GM13977 (cell line): ENCODE data around the gene MICA.
"Not testable (repeated sequence)": the region's sequence is repeated elsewhere in the genome, so short reads cannot be mapped to it uniquely, and the experiment has no call there.

ENCODE experiments used
- DNase-seq: peaks from one replicate; pipeline ENCODE4 v3.0.0; 2012; ENCODE audit warnings: low spot score
- in situ Hi-C: fragments of 300-500 bp; cut with MboI; formaldehyde crosslinking; loops from one replicate; pipeline ENCODE4 v1.12.0; 2022; ENCODE audit warnings: low sequenced_read_pairs, low pct_unique_long_range_greater_than_20kb, mixed read lengths, inconsistent platforms; ENCODE audit not compliant: unreplicated experiment
- TF ChIP-seq, protein P1 (sequence below): IDR thresholded peaks from 2 replicates; pipeline ENCODE4 v1.5.1; 2012; ENCODE audit warnings: mild to moderate bottlenecking, control low read depth; ENCODE audit not compliant: insufficient read depth; ENCODE audit errors: extremely low read depth, missing control alignments

MICA gene

DNA sequence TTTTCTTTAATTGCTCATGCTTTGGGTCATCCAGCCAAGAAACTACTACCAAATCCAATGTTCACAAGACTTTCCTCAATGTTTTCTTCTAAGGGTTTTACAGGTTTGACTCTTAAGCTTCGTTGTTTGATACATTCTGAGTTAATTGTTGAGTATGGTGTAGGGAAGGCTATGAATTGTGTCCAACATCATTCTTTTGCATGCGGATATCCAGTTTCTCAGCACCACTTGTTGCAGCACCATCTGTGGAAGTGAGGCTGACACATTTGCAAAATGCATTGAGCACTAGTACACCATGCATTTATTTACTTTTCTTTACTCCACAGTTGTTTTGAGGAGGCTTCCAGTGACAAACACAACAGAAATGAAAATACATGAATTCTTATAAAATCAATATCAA is 17.2 kb downstream of the MICA start:
- DNase-seq: no peak
- TF ChIP-seq, protein P1, sequence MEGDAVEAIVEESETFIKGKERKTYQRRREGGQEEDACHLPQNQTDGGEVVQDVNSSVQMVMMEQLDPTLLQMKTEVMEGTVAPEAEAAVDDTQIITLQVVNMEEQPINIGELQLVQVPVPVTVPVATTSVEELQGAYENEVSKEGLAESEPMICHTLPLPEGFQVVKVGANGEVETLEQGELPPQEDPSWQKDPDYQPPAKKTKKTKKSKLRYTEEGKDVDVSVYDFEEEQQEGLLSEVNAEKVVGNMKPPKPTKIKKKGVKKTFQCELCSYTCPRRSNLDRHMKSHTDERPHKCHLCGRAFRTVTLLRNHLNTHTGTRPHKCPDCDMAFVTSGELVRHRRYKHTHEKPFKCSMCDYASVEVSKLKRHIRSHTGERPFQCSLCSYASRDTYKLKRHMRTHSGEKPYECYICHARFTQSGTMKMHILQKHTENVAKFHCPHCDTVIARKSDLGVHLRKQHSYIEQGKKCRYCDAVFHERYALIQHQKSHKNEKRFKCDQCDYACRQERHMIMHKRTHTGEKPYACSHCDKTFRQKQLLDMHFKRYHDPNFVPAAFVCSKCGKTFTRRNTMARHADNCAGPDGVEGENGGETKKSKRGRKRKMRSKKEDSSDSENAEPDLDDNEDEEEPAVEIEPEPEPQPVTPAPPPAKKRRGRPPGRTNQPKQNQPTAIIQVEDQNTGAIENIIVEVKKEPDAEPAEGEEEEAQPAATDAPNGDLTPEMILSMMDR: no peak
- in situ Hi-C loops: no loop called here

DNA sequence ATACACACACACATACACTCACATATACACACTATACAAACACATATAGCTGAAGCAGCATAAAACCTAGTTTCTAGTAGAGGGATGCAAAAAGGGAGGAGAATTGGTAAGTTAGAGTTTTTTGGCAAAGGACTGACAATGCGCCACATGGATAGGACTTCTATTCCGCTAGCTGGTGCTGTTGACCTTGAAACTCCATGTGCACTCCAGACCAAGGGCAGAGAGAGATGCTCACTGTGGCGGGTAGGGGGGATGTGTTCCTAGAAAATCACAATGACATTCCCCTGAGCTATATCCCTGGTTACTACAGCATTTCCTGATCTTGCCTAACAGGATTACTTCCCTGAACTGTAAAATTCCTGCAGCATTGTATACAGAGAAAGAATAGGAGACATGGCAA is 19.2 kb downstream of the MICA start:
- TF ChIP-seq, protein P1: no peak
- no peak for DNase-seq
- in situ Hi-C loops: no loop called here

DNA sequence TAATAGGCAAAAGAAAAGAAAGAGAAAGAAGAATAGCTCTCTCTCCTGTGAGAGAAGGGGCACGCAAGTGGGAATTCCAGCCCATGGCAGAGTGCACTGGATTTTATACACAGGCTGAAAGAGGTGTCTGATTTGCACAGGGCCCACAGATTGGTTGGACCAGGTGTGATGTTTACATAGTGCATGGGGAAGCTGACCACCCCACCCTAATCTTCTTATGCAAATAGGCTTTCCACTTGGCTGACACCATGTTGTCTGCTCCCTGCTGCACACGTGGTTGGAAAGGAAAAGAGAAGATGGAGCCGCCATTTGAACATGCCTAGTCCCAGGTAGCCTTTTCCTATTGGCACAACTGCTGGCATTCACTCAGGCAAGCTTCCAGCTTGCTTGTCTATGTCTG is 20.2 kb downstream of the MICA start:
- in situ Hi-C loops: no loop called here
- no peak for DNase-seq
- TF ChIP-seq, protein P1: no peak

DNA sequence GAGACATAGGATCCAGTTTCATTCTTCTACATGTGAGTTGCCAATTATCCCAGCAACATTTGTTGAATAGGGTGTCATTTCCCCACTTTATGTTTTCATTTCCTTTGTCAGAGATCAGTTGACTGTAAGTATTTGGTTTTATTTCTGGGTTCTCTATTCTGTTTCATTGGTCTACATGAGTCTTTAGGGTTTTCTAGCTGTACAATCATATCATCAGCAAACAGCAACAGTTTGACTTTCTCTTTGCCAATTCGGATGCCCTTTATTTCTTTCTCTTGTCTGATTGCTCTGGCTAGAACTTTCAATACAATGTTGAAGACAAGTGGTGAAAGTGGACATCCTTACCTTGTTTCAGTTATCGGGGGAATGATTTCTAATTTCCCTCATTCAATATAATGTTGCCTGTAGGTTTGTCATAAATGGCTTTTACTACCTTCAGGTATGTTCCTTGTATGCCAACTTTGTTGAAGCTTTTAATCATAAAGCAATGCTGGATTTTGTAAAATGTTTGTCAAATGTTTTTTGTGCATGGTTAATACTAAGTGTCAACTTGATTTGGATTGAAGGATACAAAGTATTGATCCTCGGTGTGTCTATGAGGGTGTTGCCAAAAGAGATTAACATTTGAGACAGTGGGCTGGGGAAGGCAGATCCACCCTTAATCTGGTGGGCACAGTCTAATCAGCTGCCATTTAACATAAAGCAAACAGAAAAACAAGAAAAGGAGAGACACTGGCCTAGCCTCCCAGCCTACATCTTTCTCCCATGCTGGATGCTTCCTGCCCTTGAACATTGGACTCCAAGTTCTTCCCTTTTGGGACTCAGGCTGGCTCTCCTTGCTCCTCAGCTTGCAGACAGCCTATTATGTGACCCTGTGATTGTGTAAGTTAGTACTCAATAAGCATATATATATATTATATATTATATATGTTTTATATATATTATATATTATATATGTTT is 23.3 kb downstream of the MICA start:
- no peak for DNase-seq
- in situ Hi-C loops: no loop called here
- TF ChIP-seq, protein P1: no peak

DNA sequence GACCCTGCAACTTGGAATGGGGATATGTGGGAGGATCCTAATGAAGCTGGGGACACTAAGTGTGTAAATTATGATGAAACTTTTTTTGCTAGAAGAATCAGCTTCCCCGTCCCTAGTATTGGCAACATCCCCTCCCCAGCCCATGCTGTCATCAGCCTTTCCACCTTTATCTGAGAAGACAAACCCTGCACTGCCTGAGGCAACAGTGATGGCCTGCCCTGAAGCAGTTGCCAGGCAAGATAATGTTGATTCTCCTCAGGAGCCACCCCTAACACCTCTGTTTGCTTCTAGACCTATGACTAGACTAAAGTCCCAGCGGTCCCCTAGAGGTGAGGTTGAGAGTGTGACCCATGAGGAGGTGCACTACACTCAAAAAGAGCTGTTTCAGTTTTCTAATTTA is 27.1 kb downstream of the MICA start:
- no peak for DNase-seq
- TF ChIP-seq, protein P1: no peak
- in situ Hi-C loops: no loop called here

DNA sequence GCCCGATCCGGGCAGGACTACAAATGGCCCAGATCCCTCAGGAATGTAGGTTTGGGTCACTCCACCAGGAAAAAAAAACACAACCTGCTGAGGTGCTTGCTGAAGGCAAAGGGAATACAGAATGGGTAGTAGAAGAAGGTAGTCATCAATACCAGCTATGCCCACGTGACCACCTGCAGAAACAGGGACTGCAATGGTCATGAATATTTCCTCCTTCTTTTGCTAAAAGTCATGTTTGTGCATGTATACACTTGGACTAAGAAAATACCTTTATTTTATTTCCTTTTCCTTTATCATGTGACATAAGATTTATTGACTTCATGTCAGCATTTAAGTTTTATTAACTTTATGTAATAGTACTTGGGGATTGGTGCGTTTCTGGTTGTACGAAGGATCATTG is 31.7 kb downstream of the MICA start:
- in situ Hi-C loops, DNase-seq: not testable (repeated sequence)

DNA sequence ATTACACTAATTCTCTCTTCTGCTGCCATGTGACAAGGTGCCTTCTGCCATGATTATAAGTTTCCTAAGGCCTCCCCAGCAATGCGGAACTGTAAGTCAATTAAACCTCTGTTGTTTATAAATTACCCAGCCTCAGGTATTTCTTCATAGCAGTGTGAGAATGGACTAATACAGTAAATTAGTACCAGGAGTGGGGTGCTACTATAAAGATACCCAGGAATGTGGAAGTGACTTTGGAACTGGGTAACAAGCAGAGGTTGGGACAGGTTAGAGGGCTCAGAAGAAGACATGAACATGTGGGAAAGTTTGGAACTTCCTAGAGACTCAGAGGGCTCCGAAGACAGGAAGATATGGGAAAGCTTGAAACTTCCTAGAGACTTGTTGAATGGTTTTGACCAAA is 34.8 kb downstream of the MICA start:
- TF ChIP-seq, protein P1: no peak
- no peak for DNase-seq
- in situ Hi-C loops: no loop called here
